Smooth muscle cell (in vitro differentiated cells): ENCODE results near the gene STAB2. TPM values are rescaled to one million over a fixed set of nuclear protein-coding genes. Genes with fewer than 3 reads are reported as not detected.

Experiments
- DNase-seq: peaks from one replicate; lab custom pipeline; 2025; ENCODE audit not compliant: unreplicated experiment; lab: John Stamatoyannopoulos, UW
- H2AFZ ChIP-seq: fragments of 200-600 bp; sonication (generic); 2 replicates; pipeline ENCODE4 v1.6.0; 2016; ENCODE audit warnings: antibody characterized with exemption, low read depth, mild to moderate bottlenecking
- H3F3A ChIP-seq: fragments of 200-600 bp; sonication (generic); 2 replicates; pipeline ENCODE4 v1.6.0; 2017; ENCODE audit warnings: antibody characterized with exemption, low read depth
- H3K27ac ChIP-seq: fragments of 200-600 bp; sonication (generic); 2 replicates; pipeline ENCODE4 v1.5.1; 2016; ENCODE audit warnings: low read depth, mild to moderate bottlenecking
- H3K27me3 ChIP-seq: fragments of 200-600 bp; sonication (generic); 2 replicates; pipeline ENCODE4 v1.6.1; 2016; ENCODE audit warnings: low read depth, mild to moderate bottlenecking
- H3K36me3 ChIP-seq: fragments of 200-600 bp; sonication (generic); 2 replicates; pipeline ENCODE4 v1.5.1; 2016; ENCODE audit warnings: low read depth
- H3K4me1 ChIP-seq: fragments of 200-600 bp; sonication (generic); 2 replicates; pipeline ENCODE4 v1.5.1; 2016; ENCODE audit warnings: low read depth
- H3K4me2 ChIP-seq: fragments of 200-600 bp; sonication (generic); 2 replicates; pipeline ENCODE4 v1.6.0; 2016; ENCODE audit warnings: mild to moderate bottlenecking
- H3K4me3 ChIP-seq: fragments of 200-600 bp; sonication (generic); 2 replicates; pipeline ENCODE4 v1.5.1; 2016; ENCODE audit warnings: mild to moderate bottlenecking
- H3K79me2 ChIP-seq: fragments of 200-600 bp; sonication (generic); 2 replicates; pipeline ENCODE4 v1.6.0; 2016; ENCODE audit warnings: low read depth, mild to moderate bottlenecking
- H3K9ac ChIP-seq: fragments of 200-600 bp; sonication (generic); 2 replicates; pipeline ENCODE4 v1.6.0; 2016; ENCODE audit warnings: low read depth
- H3K9me3 ChIP-seq: fragments of 200-600 bp; sonication (generic); replicated peaks from 2 replicates; pipeline ENCODE4 v1.5.1; 2016; ENCODE audit warnings: low read depth
- H4K20me1 ChIP-seq: fragments of 200-600 bp; sonication (generic); 2 replicates; pipeline ENCODE4 v1.6.0; 2016; ENCODE audit warnings: low read depth
- CTCF ChIP-seq: fragments of 200-600 bp; sonication (generic); IDR thresholded peaks from 2 replicates; pipeline ENCODE4 v1.5.1; 2017; ENCODE audit warnings: borderline replicate concordance, mild to moderate bottlenecking, antibody characterized with exemption; ENCODE audit not compliant: insufficient read depth, poor library complexity, severe bottlenecking
- WGBS: methylation state at CpG from one replicate; pipeline ENCODE4 v1.1.7; 2016; ENCODE audit warnings: low lambda C conversion rate; 5-methylcytosine and 5-hydroxymethylcytosine counted together
- polyA plus RNA-seq: library from polyadenylated mRNA; unstranded; fragments of >200 nt; fragmentation: Nextera tagmentation; extraction: Ambion mirVana; gene quantifications from 2 replicates; pipeline ENCODE4 v1.2.1, GENCODE V29; 2016
- total RNA-seq: library from RNA; depleted of rRNA; stranded (reverse); fragments of >200 nt; gene quantifications from 2 replicates; pipeline ENCODE4 v1.2.3, GENCODE V29; 2014

STAB2 gene
- total and polyA plus RNA-seq, 2 experiments from 2014 or later, result not detected

GRCh38 chr12:103558879-103559278 is 28.2 kb upstream of the STAB2 start:
- no peak overlapping the region for H3K4me3 ChIP-seq
- H3K9me3 ChIP-seq, result no peaks in the 10 kb centered on the region
- no peaks in the 10 kb centered on the region for H3K36me3 ChIP-seq
- H3K27ac ChIP-seq, result no peak overlapping the region
- no peak overlapping the region for H2AFZ ChIP-seq
- no peaks in the 10 kb centered on the region for H3K79me2 ChIP-seq
- no peaks in the 10 kb centered on the region for H3K4me1 ChIP-seq
- no peak for TF ChIP-seq CTCF
- no peak overlapping the region for H3K9ac ChIP-seq
- H3K27me3 ChIP-seq, result peaks cover 5% of the 10 kb centered on the region
- H3K4me2 ChIP-seq, result no peak overlapping the region
- H3F3A ChIP-seq, result peaks cover 6% of the 10 kb centered on the region
- H4K20me1 ChIP-seq, result no peaks in the 10 kb centered on the region
- 65% methylated on average over 1 of the region's 1 CpG for WGBS
- DNase-seq, result no peak

- Histone ChIP-seq H2AFZ (no peak overlapping the region), H3F3A (peaks cover 6% of the 10 kb centered on the region), H3K27ac (peak overlapping the region; percentile 89), H3K27me3 (no peaks in the 10 kb centered on the region), H3K4me2 (peak overlapping the region; percentile 41), H3K4me3 (no peak overlapping the region), H3K36me3 (no peaks in the 10 kb centered on the region), H3K79me2 (no peaks in the 10 kb centered on the region), H3K4me1 (no peaks in the 10 kb centered on the region), H3K9me3 (no peaks in the 10 kb centered on the region), H3K9ac (peak overlapping the region; percentile 66), H4K20me1 (no peaks in the 10 kb centered on the region)
- 21% methylated on average over 2 of the region's 2 CpGs for WGBS
- no peak for TF ChIP-seq CTCF
- no peak for DNase-seq
These were observed 26.4 kb upstream of the STAB2 start for GRCh38 chr12:103560604-103561101.

- Histone ChIP-seq H3K4me2 (peak overlapping the region; percentile 41), H3K4me3 (no peak overlapping the region), H3K27ac (peak overlapping the region; percentile 89), H3K9me3 (no peaks in the 10 kb centered on the region), H3K9ac (peak overlapping the region; percentile 66), H2AFZ (no peak overlapping the region), H3F3A (peaks cover 6% of the 10 kb centered on the region), H3K27me3 (no peaks in the 10 kb centered on the region), H3K36me3 (no peaks in the 10 kb centered on the region), H4K20me1 (no peaks in the 10 kb centered on the region), H3K79me2 (no peaks in the 10 kb centered on the region), H3K4me1 (no peaks in the 10 kb centered on the region)
- TF ChIP-seq CTCF, result no peak
- DNase-seq, result no peak
- 66% methylated on average over 5 of the region's 5 CpGs for WGBS
These were observed 25.9 kb upstream of the STAB2 start for GRCh38 chr12:103561174-103561573.

- Histone ChIP-seq H3K9ac (no peak overlapping the region), H3F3A (no peaks in the 10 kb centered on the region), H3K4me1 (peaks cover 5% of the 10 kb centered on the region), H3K36me3 (no peaks in the 10 kb centered on the region), H3K27me3 (peaks cover 5% of the 10 kb centered on the region), H3K79me2 (no peaks in the 10 kb centered on the region), H3K4me2 (no peak overlapping the region), H2AFZ (no peak overlapping the region), H4K20me1 (no peaks in the 10 kb centered on the region), H3K9me3 (no peaks in the 10 kb centered on the region), H3K4me3 (no peak overlapping the region), H3K27ac (no peak overlapping the region)
- WGBS, result 91% methylated on average over 1 of the region's 1 CpG
- no peak for TF ChIP-seq CTCF
- no peak for DNase-seq
These were observed 20.7 kb upstream of the STAB2 start for GRCh38 chr12:103566398-103566797.
